Left ventricle myocardium inferior (tissue), 1 donor: Measurements from ENCODE around the gene SCMH1. TPM values are rescaled to one million over a fixed set of nuclear protein-coding genes. Genes with fewer than 3 reads are reported as not detected.

Experiments used
- DNase-seq: peaks from one replicate; pipeline ENCODE4 v3.0.0-alpha.2; 2020
- H3K27ac ChIP-seq: fragments of 200-600 bp; replicated peaks from 2 replicates; pipeline ENCODE4 v1.8.0; 2021
- H3K27me3 ChIP-seq: fragments of 200-600 bp; 2 replicates; pipeline ENCODE4 v1.8.0; 2021; ENCODE audit warnings: low read depth
- H3K36me3 ChIP-seq: fragments of 200-600 bp; 2 replicates; pipeline ENCODE4 v1.8.0; 2021
- H3K4me1 ChIP-seq: fragments of 200-600 bp; 2 replicates; pipeline ENCODE4 v1.8.0; 2021
- H3K4me3 ChIP-seq: fragments of 200-600 bp; 2 replicates; pipeline ENCODE4 v1.8.0; 2021; ENCODE audit warnings: mild to moderate bottlenecking, moderate library complexity
- H3K9me3 ChIP-seq: fragments of 200-600 bp; replicated peaks from 2 replicates; pipeline ENCODE4 v1.8.0; 2021
- intact Hi-C: fragments of 100-400 bp; cut with micrococcal nuclease; formaldehyde crosslinking; loops from one replicate; pipeline ENCODE4 v1.11.0; 2022
- total RNA-seq: library from RNA; stranded (reverse); fragmentation: NEBNext Ultra II Directional; extraction: Animal tissue kit (Norgen Biotek cat#: 25700); gene quantifications from one replicate; pipeline ENCODE4 v1.2.1, GENCODE V29; 2021
- TF ChIP-seq, protein P1 (sequence below): fragments of 200-600 bp; IDR thresholded peaks from 2 replicates; pipeline ENCODE4 v1.8.0; 2021; ENCODE audit warnings: antibody characterized with exemption, mild to moderate bottlenecking, borderline replicate concordance
- donor health status: DM: no; HTN: yes; CAD: no; lungs with severe emphysema.

The SCMH1 gene
- total RNA-seq, 1 donor from 2014 or later: 48.1 TPM

DNA sequence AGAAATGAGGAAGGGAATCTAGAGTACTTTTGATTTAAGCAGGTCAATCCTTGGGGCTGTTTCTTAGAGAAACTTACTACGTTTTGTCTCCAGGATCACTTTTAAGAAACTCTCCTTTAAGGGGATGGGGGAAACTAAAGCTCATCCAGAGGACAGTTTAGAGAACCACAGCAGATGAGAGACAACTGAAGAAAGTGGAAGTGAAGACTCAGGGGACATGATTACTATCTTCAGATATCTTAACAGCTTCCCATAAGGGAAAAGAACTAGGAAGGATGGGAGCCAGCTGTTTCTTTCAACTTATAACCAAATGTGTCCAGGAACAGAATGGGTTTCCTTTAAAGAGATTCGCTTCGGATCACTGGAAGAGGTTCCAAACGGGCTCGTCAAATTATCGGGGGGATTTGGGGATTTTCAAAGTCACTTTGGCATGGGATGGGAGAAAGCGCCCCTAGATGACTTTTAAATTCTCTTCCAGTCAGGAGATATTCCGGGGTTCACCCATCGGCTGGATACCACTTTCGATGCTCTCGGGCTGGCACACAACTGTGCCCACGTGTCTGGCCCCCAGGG lies 1.2 kb downstream of the SCMH1 start:
- peak overlapping the region; percentile 90 for H3K4me3 ChIP-seq
- H3K36me3 ChIP-seq: no peaks in the 10 kb centered on the region
- no peak for DNase-seq
- TF ChIP-seq, protein P1, sequence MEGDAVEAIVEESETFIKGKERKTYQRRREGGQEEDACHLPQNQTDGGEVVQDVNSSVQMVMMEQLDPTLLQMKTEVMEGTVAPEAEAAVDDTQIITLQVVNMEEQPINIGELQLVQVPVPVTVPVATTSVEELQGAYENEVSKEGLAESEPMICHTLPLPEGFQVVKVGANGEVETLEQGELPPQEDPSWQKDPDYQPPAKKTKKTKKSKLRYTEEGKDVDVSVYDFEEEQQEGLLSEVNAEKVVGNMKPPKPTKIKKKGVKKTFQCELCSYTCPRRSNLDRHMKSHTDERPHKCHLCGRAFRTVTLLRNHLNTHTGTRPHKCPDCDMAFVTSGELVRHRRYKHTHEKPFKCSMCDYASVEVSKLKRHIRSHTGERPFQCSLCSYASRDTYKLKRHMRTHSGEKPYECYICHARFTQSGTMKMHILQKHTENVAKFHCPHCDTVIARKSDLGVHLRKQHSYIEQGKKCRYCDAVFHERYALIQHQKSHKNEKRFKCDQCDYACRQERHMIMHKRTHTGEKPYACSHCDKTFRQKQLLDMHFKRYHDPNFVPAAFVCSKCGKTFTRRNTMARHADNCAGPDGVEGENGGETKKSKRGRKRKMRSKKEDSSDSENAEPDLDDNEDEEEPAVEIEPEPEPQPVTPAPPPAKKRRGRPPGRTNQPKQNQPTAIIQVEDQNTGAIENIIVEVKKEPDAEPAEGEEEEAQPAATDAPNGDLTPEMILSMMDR: no peak
- H3K27me3 ChIP-seq: no peaks in the 10 kb centered on the region
- intact Hi-C loops: no loop called here
- peak overlapping the region; percentile 96 for H3K27ac ChIP-seq
- H3K9me3 ChIP-seq: no peaks in the 10 kb centered on the region
- H3K4me1 ChIP-seq: peaks cover 71% of the 10 kb centered on the region

DNA sequence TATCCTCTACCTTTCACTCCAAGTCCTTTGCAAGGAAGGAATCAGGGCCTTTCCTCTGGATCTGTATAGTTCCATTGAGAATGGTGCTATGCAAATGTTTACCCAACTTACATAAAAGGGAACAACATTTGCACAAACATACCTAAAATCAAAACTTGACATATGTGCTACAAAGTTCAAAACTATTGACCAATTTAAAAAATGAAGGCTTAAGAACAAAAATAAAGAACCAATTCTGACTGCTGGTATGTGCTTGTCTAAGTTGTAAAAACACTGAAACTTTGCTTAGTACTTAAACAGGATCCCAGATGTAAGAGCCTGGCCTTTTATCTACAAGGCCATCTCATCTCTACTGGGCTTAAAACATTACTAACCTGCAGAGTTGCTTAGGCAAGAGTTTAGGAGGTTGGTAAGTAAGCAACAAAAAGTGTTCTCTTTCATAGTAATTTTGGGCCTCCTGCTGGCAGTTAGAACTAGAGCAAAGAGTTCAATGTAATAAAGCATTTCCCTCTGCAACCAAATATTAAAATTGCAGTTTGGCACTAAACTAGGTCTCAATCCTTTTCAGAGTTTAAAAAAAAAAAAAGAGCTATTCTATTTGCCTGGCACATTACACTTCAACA lies 2.0 kb downstream of the SCMH1 start:
- intact Hi-C loops: no loop called here
- Histone ChIP-seq H3K36me3 (no peaks in the 10 kb centered on the region), H3K27ac (peak overlapping the region; percentile 96), H3K4me1 (peaks cover 71% of the 10 kb centered on the region), H3K9me3 (no peaks in the 10 kb centered on the region), H3K4me3 (peak overlapping the region; percentile 90), H3K27me3 (no peaks in the 10 kb centered on the region)
- TF ChIP-seq, protein P1: peak; percentile 41
- DNase-seq: no peak

DNA sequence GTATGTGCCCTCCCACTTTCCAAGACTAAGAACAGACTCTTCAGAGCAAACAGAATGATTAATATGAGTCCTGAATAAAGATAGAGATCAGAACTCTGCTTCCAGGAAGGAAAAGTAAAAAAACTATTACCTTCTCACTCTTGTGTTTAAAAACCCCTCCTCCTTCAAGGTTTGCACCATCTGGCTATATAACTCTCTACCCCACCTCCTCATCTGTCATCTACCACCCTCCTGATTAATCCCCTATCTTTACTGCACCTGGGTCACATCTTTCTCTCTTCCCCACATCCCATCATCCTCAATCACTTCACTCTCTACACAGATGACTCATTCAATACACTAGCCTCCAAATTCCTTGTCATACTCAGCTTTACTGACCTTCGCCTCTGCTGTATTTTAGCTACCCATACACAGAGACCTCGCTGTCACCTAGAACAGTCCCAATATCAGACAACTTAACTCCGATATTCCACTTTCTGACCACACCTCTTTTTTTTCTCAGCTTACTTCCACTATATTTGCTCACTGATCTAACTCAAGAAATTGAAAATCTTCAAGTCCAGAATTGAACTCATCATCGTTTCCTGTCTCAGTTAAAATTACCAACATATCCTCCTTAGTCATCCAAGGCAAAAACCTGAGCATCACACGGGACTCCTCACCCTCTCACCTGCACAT lies 3.7 kb downstream of the SCMH1 start:
- no peaks in the 10 kb centered on the region for H3K9me3 ChIP-seq
- H3K4me3 ChIP-seq: no peak overlapping the region
- intact Hi-C loops: no loop called here
- no peaks in the 10 kb centered on the region for H3K36me3 ChIP-seq
- DNase-seq: no peak
- peaks cover 85% of the 10 kb centered on the region for H3K4me1 ChIP-seq
- peak overlapping the region; percentile 21 for H3K27ac ChIP-seq
- TF ChIP-seq, protein P1: no peak
- H3K27me3 ChIP-seq: no peaks in the 10 kb centered on the region

DNA sequence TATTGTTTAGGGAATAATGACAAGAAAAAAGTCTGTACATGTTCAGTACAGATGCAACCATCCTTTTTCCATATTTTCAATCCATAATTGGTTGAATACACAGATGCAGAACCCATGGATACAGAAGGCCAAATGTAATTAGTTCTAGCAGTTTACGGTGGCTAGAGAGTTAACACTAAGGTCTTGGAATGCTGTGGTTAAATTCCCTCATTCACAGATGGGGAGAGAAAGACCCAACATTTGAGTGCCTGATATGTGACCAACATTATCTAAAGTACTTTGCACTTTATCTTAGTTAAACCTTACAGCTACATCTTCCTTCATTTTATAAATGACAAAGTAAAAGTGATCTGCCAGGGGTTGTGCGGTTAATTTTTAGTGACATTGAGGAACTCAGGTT lies 5.3 kb downstream of the SCMH1 start:
- no peak for DNase-seq
- H3K27me3 ChIP-seq: no peaks in the 10 kb centered on the region
- no peaks in the 10 kb centered on the region for H3K9me3 ChIP-seq
- no peaks in the 10 kb centered on the region for H3K36me3 ChIP-seq
- peaks cover 88% of the 10 kb centered on the region for H3K4me1 ChIP-seq
- no peak overlapping the region for H3K4me3 ChIP-seq
- TF ChIP-seq, protein P1: no peak
- no peak overlapping the region for H3K27ac ChIP-seq
- intact Hi-C loops: no loop called here

- Histone ChIP-seq H3K27ac (no peak overlapping the region), H3K4me1 (peaks cover 80% of the 10 kb centered on the region), H3K27me3 (no peaks in the 10 kb centered on the region), H3K36me3 (no peaks in the 10 kb centered on the region), H3K9me3 (no peaks in the 10 kb centered on the region), H3K4me3 (no peak overlapping the region)
- DNase-seq: no peak
- TF ChIP-seq, protein P1: no peak
- intact Hi-C loops: no loop called here
These were observed 6.2 kb downstream of the SCMH1 start for GRCh38 chr1:41235893-41236292.
